HL-60 (cell line): ENCODE results near the gene AP3S2.

Experiments
- GABPA ChIP-seq: IDR thresholded peaks from 2 replicates; pipeline ENCODE4 v1.6.1; 2012; ENCODE audit warnings: low read depth
- SPI1 ChIP-seq: IDR thresholded peaks from 2 replicates; pipeline ENCODE4 v1.6.1; 2012; ENCODE audit warnings: low read depth, mild to moderate bottlenecking, borderline replicate concordance
- TF ChIP-seq, protein P1 (sequence below): IDR thresholded peaks from one replicate; pipeline ENCODE4 v1.5.1; 2011; ENCODE audit warnings: low read length, control low read depth, inconsistent platforms; ENCODE audit not compliant: insufficient read depth
- TF ChIP-seq, protein P2 (sequence below): IDR thresholded peaks from 2 replicates; pipeline ENCODE4 v1.6.1; 2012; ENCODE audit warnings: low read depth; ENCODE audit not compliant: insufficient replicate concordance

DNA sequence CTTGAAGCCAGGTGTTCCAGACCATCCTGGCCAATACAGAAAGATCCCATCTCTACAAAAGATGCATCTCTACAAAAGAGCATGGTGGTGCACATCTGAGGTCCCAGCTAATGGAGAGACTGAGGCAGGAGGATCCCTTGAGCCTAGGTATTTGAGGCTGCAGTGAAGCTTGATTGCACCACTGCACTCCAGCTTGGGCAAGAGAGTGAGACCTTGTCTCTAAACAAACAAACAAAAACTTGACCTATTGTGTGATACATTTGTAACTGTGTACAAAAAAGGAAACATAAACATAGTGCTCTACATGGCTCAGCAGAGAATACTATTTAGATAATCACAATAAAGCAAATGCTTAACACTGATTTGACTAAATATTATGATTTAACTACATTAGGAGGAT is 97.8 kb downstream of the AP3S2 start:
- TF ChIP-seq, protein P1, sequence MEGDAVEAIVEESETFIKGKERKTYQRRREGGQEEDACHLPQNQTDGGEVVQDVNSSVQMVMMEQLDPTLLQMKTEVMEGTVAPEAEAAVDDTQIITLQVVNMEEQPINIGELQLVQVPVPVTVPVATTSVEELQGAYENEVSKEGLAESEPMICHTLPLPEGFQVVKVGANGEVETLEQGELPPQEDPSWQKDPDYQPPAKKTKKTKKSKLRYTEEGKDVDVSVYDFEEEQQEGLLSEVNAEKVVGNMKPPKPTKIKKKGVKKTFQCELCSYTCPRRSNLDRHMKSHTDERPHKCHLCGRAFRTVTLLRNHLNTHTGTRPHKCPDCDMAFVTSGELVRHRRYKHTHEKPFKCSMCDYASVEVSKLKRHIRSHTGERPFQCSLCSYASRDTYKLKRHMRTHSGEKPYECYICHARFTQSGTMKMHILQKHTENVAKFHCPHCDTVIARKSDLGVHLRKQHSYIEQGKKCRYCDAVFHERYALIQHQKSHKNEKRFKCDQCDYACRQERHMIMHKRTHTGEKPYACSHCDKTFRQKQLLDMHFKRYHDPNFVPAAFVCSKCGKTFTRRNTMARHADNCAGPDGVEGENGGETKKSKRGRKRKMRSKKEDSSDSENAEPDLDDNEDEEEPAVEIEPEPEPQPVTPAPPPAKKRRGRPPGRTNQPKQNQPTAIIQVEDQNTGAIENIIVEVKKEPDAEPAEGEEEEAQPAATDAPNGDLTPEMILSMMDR: no peak
- TF ChIP-seq SPI1 (no peak), GABPA (no peak)
- TF ChIP-seq, protein P2, sequence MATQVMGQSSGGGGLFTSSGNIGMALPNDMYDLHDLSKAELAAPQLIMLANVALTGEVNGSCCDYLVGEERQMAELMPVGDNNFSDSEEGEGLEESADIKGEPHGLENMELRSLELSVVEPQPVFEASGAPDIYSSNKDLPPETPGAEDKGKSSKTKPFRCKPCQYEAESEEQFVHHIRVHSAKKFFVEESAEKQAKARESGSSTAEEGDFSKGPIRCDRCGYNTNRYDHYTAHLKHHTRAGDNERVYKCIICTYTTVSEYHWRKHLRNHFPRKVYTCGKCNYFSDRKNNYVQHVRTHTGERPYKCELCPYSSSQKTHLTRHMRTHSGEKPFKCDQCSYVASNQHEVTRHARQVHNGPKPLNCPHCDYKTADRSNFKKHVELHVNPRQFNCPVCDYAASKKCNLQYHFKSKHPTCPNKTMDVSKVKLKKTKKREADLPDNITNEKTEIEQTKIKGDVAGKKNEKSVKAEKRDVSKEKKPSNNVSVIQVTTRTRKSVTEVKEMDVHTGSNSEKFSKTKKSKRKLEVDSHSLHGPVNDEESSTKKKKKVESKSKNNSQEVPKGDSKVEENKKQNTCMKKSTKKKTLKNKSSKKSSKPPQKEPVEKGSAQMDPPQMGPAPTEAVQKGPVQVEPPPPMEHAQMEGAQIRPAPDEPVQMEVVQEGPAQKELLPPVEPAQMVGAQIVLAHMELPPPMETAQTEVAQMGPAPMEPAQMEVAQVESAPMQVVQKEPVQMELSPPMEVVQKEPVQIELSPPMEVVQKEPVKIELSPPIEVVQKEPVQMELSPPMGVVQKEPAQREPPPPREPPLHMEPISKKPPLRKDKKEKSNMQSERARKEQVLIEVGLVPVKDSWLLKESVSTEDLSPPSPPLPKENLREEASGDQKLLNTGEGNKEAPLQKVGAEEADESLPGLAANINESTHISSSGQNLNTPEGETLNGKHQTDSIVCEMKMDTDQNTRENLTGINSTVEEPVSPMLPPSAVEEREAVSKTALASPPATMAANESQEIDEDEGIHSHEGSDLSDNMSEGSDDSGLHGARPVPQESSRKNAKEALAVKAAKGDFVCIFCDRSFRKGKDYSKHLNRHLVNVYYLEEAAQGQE: no peak
